ENCODE measurements around the gene HPCAL1.

- TF ChIP-seq CTCF (IDR thresholded peaks at IDR 0.05), result no peak
- no peak for TF ChIP-seq POLR2A (IDR thresholded peaks at IDR 0.05)
Observed at GRCh38 chr2:10327896-10328669, 25.4 kb downstream of the HPCAL1 start.

Measured in adrenal gland (tissue), 5 donors.